Measurements from ENCODE around the gene SELENON.

The SELENON gene

DNA sequence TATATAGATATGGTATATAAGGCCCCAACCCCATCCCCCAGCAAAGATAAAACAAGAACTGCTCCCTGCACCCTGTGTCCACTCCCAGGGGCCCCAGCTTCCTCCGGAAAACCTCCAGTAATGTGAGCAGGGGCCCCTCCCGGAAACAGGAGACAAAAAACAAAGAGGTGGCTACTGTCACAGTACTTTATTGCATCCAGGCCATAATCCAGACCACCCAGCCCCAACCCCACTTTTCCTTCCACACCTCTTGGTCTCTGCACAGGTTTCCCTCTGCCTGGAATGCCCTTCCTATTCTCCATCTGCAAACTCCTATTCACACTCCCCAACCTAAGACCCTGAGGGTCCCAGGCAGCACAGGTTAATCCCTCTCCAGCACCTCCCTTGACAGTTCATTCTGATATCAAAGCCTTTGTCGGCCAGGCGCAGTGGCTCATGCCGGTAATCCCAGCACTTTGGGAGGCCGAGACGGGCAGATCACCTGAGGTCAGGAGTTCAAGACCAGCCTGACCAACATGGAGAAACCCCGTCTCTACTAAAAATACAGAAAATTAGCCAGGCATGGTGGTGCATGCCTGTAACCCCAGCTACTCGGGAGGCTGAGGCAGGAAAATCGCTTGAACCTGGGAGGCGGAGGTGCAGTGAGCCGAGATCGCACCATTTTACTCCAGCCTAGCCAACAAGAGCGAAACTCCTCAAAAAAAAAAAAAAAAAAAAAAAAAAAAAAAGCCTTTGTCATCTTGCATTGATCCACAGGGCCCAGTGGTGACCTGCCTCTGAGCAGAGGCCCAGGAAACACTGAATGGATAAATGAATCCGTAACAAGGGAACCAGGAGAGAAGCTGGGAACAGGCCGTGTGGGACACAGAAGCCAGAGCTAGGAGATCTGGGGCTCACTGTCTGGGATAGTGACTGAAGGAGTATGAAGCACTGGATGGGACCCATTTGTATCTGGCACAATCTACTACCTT is 61.6 kb downstream of the SELENON start (continued):
- TF ChIP-seq ZXDB (tag by site-specific recombination; IDR thresholded peaks at IDR 0.05) (0 out of 2 replicates have a peak, but pooled peaks have one; percentile 44), ZFP69B (tag by site-specific recombination; IDR thresholded peaks at IDR 0.05) (no peak), BCL11A (tag by site-specific recombination; IDR thresholded peaks at IDR 0.05; ENCODE audit: low read depth) (no peak), ZNF133 (tag by site-specific recombination; IDR thresholded peaks at IDR 0.05) (no peak), ZNF426 (tag by site-specific recombination; IDR thresholded peaks at IDR 0.05) (no peak), ZNF473 (tag by site-specific recombination; IDR thresholded peaks at IDR 0.05) (no peak), ZNF354C (tag by site-specific recombination; IDR thresholded peaks at IDR 0.05; ENCODE audit: borderline replicate concordance, low read depth) (no peak), KLF7 (tag by site-specific recombination; IDR thresholded peaks at IDR 0.05; ENCODE audit: borderline replicate concordance) (no peak), SCRT2 (tag by site-specific recombination; IDR thresholded peaks at IDR 0.05) (no peak), ZNF416 (tag by site-specific recombination; IDR thresholded peaks at IDR 0.05) (no peak), ZSCAN16 (tag by site-specific recombination; IDR thresholded peaks at IDR 0.05) (no peak), ZNF670 (tag by site-specific recombination; IDR thresholded peaks at IDR 0.05; ENCODE audit: low read depth) (no peak), ZNF140 (tag by site-specific recombination; IDR thresholded peaks at IDR 0.05) (no peak), RBAK (tag by site-specific recombination; IDR thresholded peaks at IDR 0.05) (no peak), ZBTB7A (tag by site-specific recombination; IDR thresholded peaks at IDR 0.05; ENCODE audit: low read depth) (no peak), ZNF510 (tag by site-specific recombination; IDR thresholded peaks at IDR 0.05; ENCODE audit: insufficient replicate concordance) (no peak), GLIS2 (tag by site-specific recombination; IDR thresholded peaks at IDR 0.05) (no peak), MZF1 (tag by site-specific recombination; IDR thresholded peaks at IDR 0.05; ENCODE audit: borderline replicate concordance) (no peak), ZIC2 (tag by site-specific recombination; IDR thresholded peaks at IDR 0.05) (no peak), ZNF596 (tag by site-specific recombination; IDR thresholded peaks at IDR 0.05) (no peak), ZNF571 (tag by site-specific recombination; IDR thresholded peaks at IDR 0.05) (no peak)
- TF ChIP-seq, protein P1, sequence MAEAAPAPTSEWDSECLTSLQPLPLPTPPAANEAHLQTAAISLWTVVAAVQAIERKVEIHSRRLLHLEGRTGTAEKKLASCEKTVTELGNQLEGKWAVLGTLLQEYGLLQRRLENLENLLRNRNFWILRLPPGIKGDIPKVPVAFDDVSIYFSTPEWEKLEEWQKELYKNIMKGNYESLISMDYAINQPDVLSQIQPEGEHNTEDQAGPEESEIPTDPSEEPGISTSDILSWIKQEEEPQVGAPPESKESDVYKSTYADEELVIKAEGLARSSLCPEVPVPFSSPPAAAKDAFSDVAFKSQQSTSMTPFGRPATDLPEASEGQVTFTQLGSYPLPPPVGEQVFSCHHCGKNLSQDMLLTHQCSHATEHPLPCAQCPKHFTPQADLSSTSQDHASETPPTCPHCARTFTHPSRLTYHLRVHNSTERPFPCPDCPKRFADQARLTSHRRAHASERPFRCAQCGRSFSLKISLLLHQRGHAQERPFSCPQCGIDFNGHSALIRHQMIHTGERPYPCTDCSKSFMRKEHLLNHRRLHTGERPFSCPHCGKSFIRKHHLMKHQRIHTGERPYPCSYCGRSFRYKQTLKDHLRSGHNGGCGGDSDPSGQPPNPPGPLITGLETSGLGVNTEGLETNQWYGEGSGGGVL (tag by site-specific recombination; IDR thresholded peaks at IDR 0.05): no peak
- TF ChIP-seq, protein P2, sequence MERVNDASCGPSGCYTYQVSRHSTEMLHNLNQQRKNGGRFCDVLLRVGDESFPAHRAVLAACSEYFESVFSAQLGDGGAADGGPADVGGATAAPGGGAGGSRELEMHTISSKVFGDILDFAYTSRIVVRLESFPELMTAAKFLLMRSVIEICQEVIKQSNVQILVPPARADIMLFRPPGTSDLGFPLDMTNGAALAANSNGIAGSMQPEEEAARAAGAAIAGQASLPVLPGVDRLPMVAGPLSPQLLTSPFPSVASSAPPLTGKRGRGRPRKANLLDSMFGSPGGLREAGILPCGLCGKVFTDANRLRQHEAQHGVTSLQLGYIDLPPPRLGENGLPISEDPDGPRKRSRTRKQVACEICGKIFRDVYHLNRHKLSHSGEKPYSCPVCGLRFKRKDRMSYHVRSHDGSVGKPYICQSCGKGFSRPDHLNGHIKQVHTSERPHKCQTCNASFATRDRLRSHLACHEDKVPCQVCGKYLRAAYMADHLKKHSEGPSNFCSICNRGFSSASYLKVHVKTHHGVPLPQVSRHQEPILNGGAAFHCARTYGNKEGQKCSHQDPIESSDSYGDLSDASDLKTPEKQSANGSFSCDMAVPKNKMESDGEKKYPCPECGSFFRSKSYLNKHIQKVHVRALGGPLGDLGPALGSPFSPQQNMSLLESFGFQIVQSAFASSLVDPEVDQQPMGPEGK (tag by site-specific recombination; IDR thresholded peaks at IDR 0.05): 0 out of 2 replicates have a peak, but pooled peaks have one; percentile 20
- TF ChIP-seq, protein P3, sequence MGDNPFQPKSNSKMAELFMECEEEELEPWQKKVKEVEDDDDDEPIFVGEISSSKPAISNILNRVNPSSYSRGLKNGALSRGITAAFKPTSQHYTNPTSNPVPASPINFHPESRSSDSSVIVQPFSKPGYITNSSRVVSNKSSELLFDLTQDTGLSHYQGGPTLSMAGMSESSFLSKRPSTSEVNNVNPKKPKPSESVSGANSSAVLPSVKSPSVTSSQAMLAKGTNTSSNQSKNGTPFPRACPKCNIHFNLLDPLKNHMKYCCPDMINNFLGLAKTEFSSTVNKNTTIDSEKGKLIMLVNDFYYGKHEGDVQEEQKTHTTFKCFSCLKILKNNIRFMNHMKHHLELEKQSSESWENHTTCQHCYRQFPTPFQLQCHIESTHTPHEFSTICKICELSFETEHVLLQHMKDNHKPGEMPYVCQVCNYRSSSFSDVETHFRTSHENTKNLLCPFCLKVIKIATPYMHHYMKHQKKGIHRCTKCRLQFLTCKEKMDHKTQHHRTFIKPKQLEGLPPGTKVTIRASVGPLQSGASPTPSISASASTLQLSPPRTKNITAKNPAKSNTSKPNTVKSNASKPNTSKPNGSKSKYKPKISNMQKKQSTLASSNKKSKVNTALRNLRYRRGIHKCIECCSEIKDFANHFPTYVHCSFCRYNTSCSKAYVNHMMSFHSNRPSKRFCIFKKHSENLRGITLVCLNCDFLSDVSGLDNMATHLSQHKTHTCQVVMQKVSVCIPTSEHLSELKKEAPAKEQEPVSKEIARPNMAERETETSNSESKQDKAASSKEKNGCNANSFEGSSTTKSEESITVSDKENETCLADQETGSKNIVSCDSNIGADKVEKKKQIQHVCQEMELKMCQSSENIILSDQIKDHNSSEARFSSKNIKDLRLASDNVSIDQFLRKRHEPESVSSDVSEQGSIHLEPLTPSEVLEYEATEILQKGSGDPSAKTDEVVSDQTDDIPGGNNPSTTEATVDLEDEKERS (tag by site-specific recombination; IDR thresholded peaks at IDR 0.05): no peak
- TF ChIP-seq, protein P4, sequence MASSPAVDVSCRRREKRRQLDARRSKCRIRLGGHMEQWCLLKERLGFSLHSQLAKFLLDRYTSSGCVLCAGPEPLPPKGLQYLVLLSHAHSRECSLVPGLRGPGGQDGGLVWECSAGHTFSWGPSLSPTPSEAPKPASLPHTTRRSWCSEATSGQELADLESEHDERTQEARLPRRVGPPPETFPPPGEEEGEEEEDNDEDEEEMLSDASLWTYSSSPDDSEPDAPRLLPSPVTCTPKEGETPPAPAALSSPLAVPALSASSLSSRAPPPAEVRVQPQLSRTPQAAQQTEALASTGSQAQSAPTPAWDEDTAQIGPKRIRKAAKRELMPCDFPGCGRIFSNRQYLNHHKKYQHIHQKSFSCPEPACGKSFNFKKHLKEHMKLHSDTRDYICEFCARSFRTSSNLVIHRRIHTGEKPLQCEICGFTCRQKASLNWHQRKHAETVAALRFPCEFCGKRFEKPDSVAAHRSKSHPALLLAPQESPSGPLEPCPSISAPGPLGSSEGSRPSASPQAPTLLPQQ (tag by site-specific recombination; IDR thresholded peaks at IDR 0.05): no peak
- TF ChIP-seq, protein P5, sequence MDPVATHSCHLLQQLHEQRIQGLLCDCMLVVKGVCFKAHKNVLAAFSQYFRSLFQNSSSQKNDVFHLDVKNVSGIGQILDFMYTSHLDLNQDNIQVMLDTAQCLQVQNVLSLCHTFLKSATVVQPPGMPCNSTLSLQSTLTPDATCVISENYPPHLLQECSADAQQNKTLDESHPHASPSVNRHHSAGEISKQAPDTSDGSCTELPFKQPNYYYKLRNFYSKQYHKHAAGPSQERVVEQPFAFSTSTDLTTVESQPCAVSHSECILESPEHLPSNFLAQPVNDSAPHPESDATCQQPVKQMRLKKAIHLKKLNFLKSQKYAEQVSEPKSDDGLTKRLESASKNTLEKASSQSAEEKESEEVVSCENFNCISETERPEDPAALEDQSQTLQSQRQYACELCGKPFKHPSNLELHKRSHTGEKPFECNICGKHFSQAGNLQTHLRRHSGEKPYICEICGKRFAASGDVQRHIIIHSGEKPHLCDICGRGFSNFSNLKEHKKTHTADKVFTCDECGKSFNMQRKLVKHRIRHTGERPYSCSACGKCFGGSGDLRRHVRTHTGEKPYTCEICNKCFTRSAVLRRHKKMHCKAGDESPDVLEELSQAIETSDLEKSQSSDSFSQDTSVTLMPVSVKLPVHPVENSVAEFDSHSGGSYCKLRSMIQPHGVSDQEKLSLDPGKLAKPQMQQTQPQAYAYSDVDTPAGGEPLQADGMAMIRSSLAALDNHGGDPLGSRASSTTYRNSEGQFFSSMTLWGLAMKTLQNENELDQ (tag by site-specific recombination; IDR thresholded peaks at IDR 0.05; ENCODE audit: low read depth): no peak
- TF ChIP-seq, protein P6, sequence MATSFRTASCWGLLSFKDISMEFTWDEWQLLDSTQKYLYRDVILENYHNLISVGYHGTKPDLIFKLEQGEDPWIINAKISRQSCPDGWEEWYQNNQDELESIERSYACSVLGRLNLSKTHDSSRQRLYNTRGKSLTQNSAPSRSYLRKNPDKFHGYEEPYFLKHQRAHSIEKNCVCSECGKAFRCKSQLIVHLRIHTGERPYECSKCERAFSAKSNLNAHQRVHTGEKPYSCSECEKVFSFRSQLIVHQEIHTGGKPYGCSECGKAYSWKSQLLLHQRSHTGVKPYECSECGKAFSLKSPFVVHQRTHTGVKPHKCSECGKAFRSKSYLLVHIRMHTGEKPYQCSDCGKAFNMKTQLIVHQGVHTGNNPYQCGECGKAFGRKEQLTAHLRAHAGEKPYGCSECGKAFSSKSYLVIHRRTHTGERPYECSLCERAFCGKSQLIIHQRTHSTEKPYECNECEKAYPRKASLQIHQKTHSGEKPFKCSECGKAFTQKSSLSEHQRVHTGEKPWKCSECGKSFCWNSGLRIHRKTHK (tag by site-specific recombination; IDR thresholded peaks at IDR 0.05): no peak

Data from HEK293 (cell line).